Thoracic aorta (tissue), 2 donors: ENCODE results near the gene ACTN4. TPM values are rescaled to one million over a fixed set of nuclear protein-coding genes. Genes with fewer than 3 reads are reported as not detected.

Source experiments
- ATAC-seq: fragments of 150-250 bp; one replicate; pipeline ENCODE4 v1.8.0; 2017; ENCODE audit warnings: low read depth; ENCODE audit not compliant: insufficient number of reproducible peaks, low FRiP score
- DNase-seq: peaks from one replicate; pipeline ENCODE4 v3.0.0-alpha.2; 2020; ENCODE audit warnings: low spot score
- H3K27ac ChIP-seq, 2 donors: fragments of 200-600 bp; sonication (generic); 1 replicate in 1 of 2; 2 replicates in 1 of 2; pipeline ENCODE4 v1.5.1; 2016; ENCODE audit warnings: mild to moderate bottlenecking in 2 of 2, moderate library complexity in 2 of 2
- H3K27me3 ChIP-seq: fragments of 200-600 bp; sonication (generic); replicated peaks from 2 replicates; pipeline ENCODE4 v1.6.0; 2016; ENCODE audit warnings: mild to moderate bottlenecking; ENCODE audit not compliant: insufficient read depth
- H3K36me3 ChIP-seq: fragments of 200-600 bp; sonication (generic); one replicate; pipeline ENCODE4 v1.5.1; 2016
- H3K4me1 ChIP-seq, 2 donors: fragments of 200-600 bp; sonication (generic); 1 replicate in 1 of 2; 2 replicates in 1 of 2; pipeline versions ENCODE4 v1.5.1 to v1.6.0; 2016; ENCODE audit warnings: low read depth in 2 of 2, mild to moderate bottlenecking in 1 of 2; ENCODE audit not compliant: control insufficient read depth in 1 of 2
- H3K4me3 ChIP-seq: fragments of 200-600 bp; sonication (generic); 2 replicates; pipeline ENCODE4 v1.5.1; 2016; ENCODE audit warnings: mild to moderate bottlenecking
- H3K9me3 ChIP-seq: fragments of 200-600 bp; sonication (generic); 2 replicates; pipeline ENCODE4 v1.5.1; 2016
- CTCF ChIP-seq: fragments of 200-600 bp; sonication (generic); IDR thresholded peaks from one replicate; pipeline ENCODE4 v1.5.1; 2019; ENCODE audit warnings: antibody characterized with exemption
- total RNA-seq, 2 donors: library from RNA; depleted of rRNA; stranded (reverse); fragments of >200 nt; gene quantifications; one replicate each; pipeline versions ENCODE4 v1.1.0 to v1.2.3, GENCODE V29; 2016

Gene ACTN4
- total RNA-seq, 2 donors from 2014 or later = 668 to 1,387 TPM

- H3K4me3 ChIP-seq = no peak overlapping the region
- peaks cover 10 to 15% of the 10 kb centered on the region in 2 donors for H3K4me1 ChIP-seq
- no peak overlapping the region for H3K27ac ChIP-seq
- H3K27me3 ChIP-seq = no peaks in the 10 kb centered on the region
- ATAC-seq = no peak
- DNase-seq = no peak
- TF ChIP-seq CTCF = no peak
- no peaks in the 10 kb centered on the region for H3K36me3 ChIP-seq
- no peaks in the 10 kb centered on the region for H3K9me3 ChIP-seq
Observed at GRCh38 chr19:38615007-38615581, 32.4 kb upstream of the ACTN4 start.

- ATAC-seq = no peak
- Histone ChIP-seq H3K4me1 (peaks cover 10 to 18% of the 10 kb centered on the region in 2 donors), H3K9me3 (no peaks in the 10 kb centered on the region), H3K27ac (no peak overlapping the region), H3K36me3 (peaks cover 10% of the 10 kb centered on the region), H3K4me3 (no peak overlapping the region), H3K27me3 (no peaks in the 10 kb centered on the region)
- DNase-seq = no peak
- no peak for TF ChIP-seq CTCF
Observed at GRCh38 chr19:38616265-38616664, 31.2 kb upstream of the ACTN4 start.

GRCh38 chr19:38617283-38617763, 30.1 kb upstream of the ACTN4 start:
- Histone ChIP-seq H3K9me3 (no peaks in the 10 kb centered on the region), H3K4me3 (peak overlapping the region; percentile 99), H3K27ac (no peak overlapping the region), H3K36me3 (peaks cover 21% of the 10 kb centered on the region), H3K27me3 (no peaks in the 10 kb centered on the region), H3K4me1 (peaks cover 10 to 18% of the 10 kb centered on the region in 2 donors)
- ATAC-seq (no peak), DNase-seq (no peak)
- no peak for TF ChIP-seq CTCF

- peak within 1 kb of the TSS; percentile 99 for H3K4me3 ChIP-seq
- no peaks in the 10 kb centered on the region for H3K27me3 ChIP-seq
- H3K9me3 ChIP-seq = no peaks in the 10 kb centered on the region
- H3K4me1 ChIP-seq = peaks cover 10 to 18% of the 10 kb centered on the region in 2 donors
- peak within 1 kb of the TSS; percentile 71 to 74 for H3K27ac ChIP-seq
- TF ChIP-seq CTCF = no peak
- peak; percentile 9 for ATAC-seq
- DNase-seq = no peak
- peaks cover 25% of the 10 kb centered on the region for H3K36me3 ChIP-seq
Observed at GRCh38 chr19:38617764-38618589, 29.5 kb upstream of the ACTN4 start, which contains the start of gene MAP4K1. Gene MAP4K1, minus strand, starts transcription at chr19:38617953. Its CDS starts 58 bp downstream, at chr19:38617895.
